ENCODE data around the gene LST1. TPM values are rescaled to one million over a fixed set of nuclear protein-coding genes. Genes with fewer than 3 reads are reported as not detected.

LST1 gene
- total and polyA plus RNA-seq, 2 of the 4 experiments (the other 2 are of a cell fraction), result not detected

DNA sequence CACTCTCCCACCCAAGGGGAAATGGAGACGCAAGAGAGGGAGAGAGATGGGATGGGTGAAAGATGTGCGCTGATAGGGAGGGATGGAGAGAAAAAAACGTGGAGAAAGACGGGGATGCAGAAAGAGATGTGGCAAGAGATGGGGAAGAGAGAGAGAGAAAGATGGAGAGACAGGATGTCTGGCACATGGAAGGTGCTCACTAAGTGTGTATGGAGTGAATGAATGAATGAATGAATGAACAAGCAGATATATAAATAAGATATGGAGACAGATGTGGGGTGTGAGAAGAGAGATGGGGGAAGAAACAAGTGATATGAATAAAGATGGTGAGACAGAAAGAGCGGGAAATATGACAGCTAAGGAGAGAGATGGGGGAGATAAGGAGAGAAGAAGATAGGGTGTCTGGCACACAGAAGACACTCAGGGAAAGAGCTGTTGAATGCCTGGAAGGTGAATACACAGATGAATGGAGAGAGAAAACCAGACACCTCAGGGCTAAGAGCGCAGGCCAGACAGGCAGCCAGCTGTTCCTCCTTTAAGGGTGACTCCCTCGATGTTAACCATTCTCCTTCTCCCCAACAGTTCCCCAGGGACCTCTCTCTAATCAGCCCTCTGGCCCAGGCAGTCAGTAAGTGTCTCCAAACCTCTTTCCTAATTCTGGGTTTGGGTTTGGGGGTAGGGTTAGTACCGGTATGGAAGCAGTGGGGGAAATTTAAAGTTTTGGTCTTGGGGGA, 10.0 kb upstream of the LST1 start:
- no peak overlapping the region for H4K8ac ChIP-seq (ENCODE audit: low read depth in 2 of 2, low read length in 2 of 2)
- H3K9ac ChIP-seq (ENCODE audit: low read depth, low read length), result no peak overlapping the region
- H3K9me3 ChIP-seq (ENCODE audit: control insufficient read depth, insufficient read depth, low read length), result no peaks in the 10 kb centered on the region
- no peak overlapping the region for H2AK5ac ChIP-seq (ENCODE audit: low read depth, low read length)
- BruUV-seq (replicated peaks), result no TSS peak
- in situ Hi-C loops (cut with MboI; ENCODE audit: low sequenced_read_pairs) (no loop called here), intact Hi-C loops (cut with micrococcal nuclease) (no loop called here), dilution Hi-C loops (cut with HindIII; ENCODE audit: low sequenced_read_pairs, unreplicated experiment) (no loop called here)
- H3K4ac ChIP-seq (ENCODE audit: low read depth, low read length), result no peak overlapping the region
- CTCF ChIA-PET, result no interaction called here
- H3K4me3 ChIP-seq (ENCODE audit: insufficient read depth, low read depth, low read length), result no peak overlapping the region
- no peak for TF ChIP-seq CHD1 (IDR thresholded peaks at IDR 0.05; ENCODE audit: low read depth, low read length)
- no peak for TF ChIP-seq RAD21 (IDR thresholded peaks at IDR 0.05; ENCODE audit: low read length)
- TF ChIP-seq FOS (IDR thresholded peaks at IDR 0.05; ENCODE audit: low read depth, low read length), result no peak
- no peak for TF ChIP-seq POLR2A (IDR thresholded peaks at IDR 0.05; ENCODE audit: low read depth, low read length)
- TF ChIP-seq, protein P1, sequence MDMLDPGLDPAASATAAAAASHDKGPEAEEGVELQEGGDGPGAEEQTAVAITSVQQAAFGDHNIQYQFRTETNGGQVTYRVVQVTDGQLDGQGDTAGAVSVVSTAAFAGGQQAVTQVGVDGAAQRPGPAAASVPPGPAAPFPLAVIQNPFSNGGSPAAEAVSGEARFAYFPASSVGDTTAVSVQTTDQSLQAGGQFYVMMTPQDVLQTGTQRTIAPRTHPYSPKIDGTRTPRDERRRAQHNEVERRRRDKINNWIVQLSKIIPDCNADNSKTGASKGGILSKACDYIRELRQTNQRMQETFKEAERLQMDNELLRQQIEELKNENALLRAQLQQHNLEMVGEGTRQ (IDR thresholded peaks at IDR 0.05; ENCODE audit: low read depth, low read length), result no peak
- no peak for TF ChIP-seq RFX5 (IDR thresholded peaks at IDR 0.05; ENCODE audit: low read depth, low read length)
- no peaks in the 10 kb centered on the region for H3K9me1 ChIP-seq (ENCODE audit: insufficient read depth, low read length)
- H4K91ac ChIP-seq (ENCODE audit: insufficient read depth, low read depth, low read length), result no peak overlapping the region
- H3K14ac ChIP-seq (replicated peaks; ENCODE audit: low read depth, low read length), result no peak overlapping the region
- H3K4me1 ChIP-seq (ENCODE audit: control insufficient read depth, insufficient read depth, low read length), result no peaks in the 10 kb centered on the region
- H3K18ac ChIP-seq (ENCODE audit: low read depth, low read length), result no peak overlapping the region
- no peak overlapping the region for H2BK120ac ChIP-seq (ENCODE audit: low read depth, low read length)
- H2AFZ ChIP-seq (replicated peaks; ENCODE audit: low read length, poor library complexity), result no peak overlapping the region
- H2BK5ac ChIP-seq (ENCODE audit: low read depth, low read length, poor library complexity, severe bottlenecking), result no peak overlapping the region
- no peaks in the 10 kb centered on the region for H3K79me1 ChIP-seq (ENCODE audit: low read depth in 1 of 2, low read length in 2 of 2)
- no peak overlapping the region for H4K5ac ChIP-seq (ENCODE audit: low read depth, low read length)
- 52% methylated on average over 4 of the region's 8 CpGs; no CpG with 5 or more reads in 1 of the 2 experiments for WGBS, 2 experiments (ENCODE audit: extremely low coverage in 2 of 2, insufficient read length in 1 of 2)
- H3K27ac ChIP-seq (ENCODE audit: insufficient read depth, low read length), result no peak overlapping the region
- DNase-seq (no peak), ATAC-seq (ENCODE audit: low read depth) (no peak)
- no peak overlapping the region for H2AK9ac ChIP-seq (replicated peaks; ENCODE audit: low read depth, low read length, poor library complexity)
- H2BK20ac ChIP-seq (ENCODE audit: low read depth, low read length), result no peak overlapping the region
- no peak overlapping the region for H3K4me2 ChIP-seq (ENCODE audit: low read depth, low read length)
- no peak overlapping the region for H3K56ac ChIP-seq (ENCODE audit: extremely low read depth, insufficient read depth, low read length)
- no peak overlapping the region for H3K23ac ChIP-seq (ENCODE audit: low read depth, low read length)
- peaks cover 30% of the 10 kb centered on the region for H3K27me3 ChIP-seq (ENCODE audit: control insufficient read depth, insufficient read depth, low read length)
- no peaks in the 10 kb centered on the region for H3K36me3 ChIP-seq (ENCODE audit: control insufficient read depth, insufficient read depth, low read length)
- POLR2A ChIA-PET (ENCODE audit: unreplicated experiment), result no interaction called here
- no peak overlapping the region for H2BK15ac ChIP-seq (ENCODE audit: low read depth, low read length)
- H4K20me1 ChIP-seq (ENCODE audit: insufficient read depth, low read length), result no peaks in the 10 kb centered on the region
